ENCODE data around the gene TRIO. TPM values are rescaled to one million over a fixed set of nuclear protein-coding genes. Genes with fewer than 3 reads are reported as not detected.

The TRIO gene
- total RNA-seq, 2 experiments from 2014 or later: 9.2 to 11.3 TPM

DNA sequence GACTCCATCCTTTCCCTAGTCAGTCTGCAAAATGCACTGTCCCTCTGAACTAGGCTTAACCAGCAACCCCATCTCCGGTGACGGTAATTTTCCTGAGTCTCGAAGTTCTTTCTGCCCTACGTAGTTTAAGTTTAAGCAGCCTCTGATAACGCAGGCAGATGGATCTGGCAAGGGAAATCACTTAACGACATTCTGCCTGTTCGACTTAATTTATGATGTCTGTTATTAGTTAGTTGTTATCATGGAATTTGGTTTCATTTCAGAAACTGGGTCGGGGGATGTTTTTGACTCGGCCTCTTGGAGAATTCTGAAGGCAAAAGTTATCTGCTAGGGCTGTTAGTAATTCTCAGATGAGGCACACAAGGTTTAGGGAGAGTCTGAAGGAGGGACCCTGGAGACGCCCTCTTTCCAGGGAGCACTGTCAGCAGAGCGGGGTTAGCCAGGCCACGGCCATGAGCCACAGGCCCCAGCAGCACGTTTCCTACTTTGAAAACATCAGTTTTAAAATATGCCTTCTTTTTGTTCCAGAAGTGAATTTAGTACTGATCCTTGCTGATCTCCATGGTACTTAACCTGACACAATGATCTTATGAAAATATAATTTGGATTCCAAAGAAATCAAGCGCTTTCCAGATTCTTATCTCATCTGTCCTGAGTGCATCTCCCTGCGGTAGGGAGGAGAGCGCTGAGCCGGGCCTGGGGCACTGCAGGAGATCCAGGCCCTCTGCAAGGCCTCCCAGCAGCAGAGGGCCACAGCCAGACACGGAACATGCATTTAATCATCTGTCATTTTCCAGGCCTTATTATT lies 267.5 kb downstream of the TRIO start:
- DNase-seq (no peak), ATAC-seq (no peak)
- no peaks in the 10 kb centered on the region for H3K36me3 Mint-ChIP-seq (ENCODE audit: low read depth)
- H3K27ac Mint-ChIP-seq: no peak overlapping the region
- ChIA-PET CTCF (interaction anchor here (0.7 to 1.0 kb wide), 3 partner anchors 131 to 460 kb away, joined by 3 to 4 read pairs (median 4); no protein-coding TSS in a partner anchor), POLR2A (no interaction called here)
- no peaks in the 10 kb centered on the region for H3K9me3 Mint-ChIP-seq (ENCODE audit: low read depth)
- H3K27me3 Mint-ChIP-seq: no peaks in the 10 kb centered on the region
- intact Hi-C loops (cut with DNase I, micrococcal nuclease): loop anchor here (5.0 to 10.0 kb wide), 6 partner anchors 172 to 512 kb away; partner anchors contain the start of genes ANKH (in 1 of the 2), OTULINL (in 1 of the 2) and TRIO (in 1 of the 2)
- H3K4me3 Mint-ChIP-seq: no peak overlapping the region
- H3K4me1 Mint-ChIP-seq: peaks cover 30% of the 10 kb centered on the region

GRCh38 chr5:14411216-14411615 lies 268.1 kb downstream of the TRIO start:
- POLR2A ChIA-PET: interaction anchor here (0.7 kb wide), 1 partner anchor 429 kb away, joined by 3 read pairs; no protein-coding TSS in a partner anchor
- Mint-ChIP-seq H3K4me3 (no peak overlapping the region), H3K4me1 (peaks cover 36% of the 10 kb centered on the region), H3K27me3 (no peaks in the 10 kb centered on the region), H3K27ac (no peak overlapping the region), H3K36me3 (ENCODE audit: low read depth) (no peaks in the 10 kb centered on the region), H3K9me3 (ENCODE audit: low read depth) (no peaks in the 10 kb centered on the region)
- CTCF ChIA-PET: interaction anchor here (0.7 to 1.0 kb wide), 3 partner anchors 131 to 459 kb away, joined by 3 to 4 read pairs (median 4); no protein-coding TSS in a partner anchor
- intact Hi-C loops (cut with DNase I, micrococcal nuclease): loop anchor here (5.0 to 10.0 kb wide), 6 partner anchors 171 to 511 kb away; partner anchors contain the start of genes ANKH (in 1 of the 2), OTULINL (in 1 of the 2) and TRIO (in 1 of the 2)
- ATAC-seq (no peak), DNase-seq (no peak)

- Mint-ChIP-seq H3K4me1 (peaks cover 54% of the 10 kb centered on the region), H3K4me3 (peak overlapping the region; percentile 44), H3K27me3 (peaks cover 3% of the 10 kb centered on the region), H3K9me3 (ENCODE audit: low read depth) (no peaks in the 10 kb centered on the region), H3K27ac (peak overlapping the region; percentile 92), H3K36me3 (ENCODE audit: low read depth) (no peaks in the 10 kb centered on the region)
- ChIA-PET CTCF (interaction anchor here (0.7 to 1.6 kb wide), 6 partner anchors 8 to 235 kb away, joined by 3 to 7 read pairs (median 4); no protein-coding TSS in a partner anchor), POLR2A (interaction anchor here (1.4 kb wide), 1 partner anchor 25 kb away, joined by 3 read pairs; no protein-coding TSS in a partner anchor)
- intact Hi-C loops (cut with DNase I, micrococcal nuclease): loop anchor here (1.0 to 10.0 kb wide), 7 partner anchors 11 to 509 kb away; partner anchors contain the start of genes ANKH (in 1 of the 2), OTULINL (in 1 of the 2) and TRIO (in 1 of the 2)
- ATAC-seq (peak; percentile 55), DNase-seq (peak; percentile 73)
These were observed 270.2 kb downstream of the TRIO start for GRCh38 chr5:14413331-14413750.

GRCh38 chr5:14414007-14414406 lies 270.9 kb downstream of the TRIO start:
- peak overlapping the region; percentile 92 for H3K27ac Mint-ChIP-seq
- H3K9me3 Mint-ChIP-seq (ENCODE audit: low read depth): no peaks in the 10 kb centered on the region
- DNase-seq: no peak
- H3K27me3 Mint-ChIP-seq: peaks cover 4% of the 10 kb centered on the region
- peaks cover 54% of the 10 kb centered on the region for H3K4me1 Mint-ChIP-seq
- intact Hi-C loops (cut with DNase I, micrococcal nuclease): loop anchor here (2.0 to 10.0 kb wide), 8 partner anchors 168 to 508 kb away; partner anchors contain the start of genes ANKH (in 1 of the 2), OTULINL (in 1 of the 2) and TRIO (in 1 of the 2)
- ChIA-PET POLR2A (interaction anchor here (0.6 to 1.4 kb wide), 2 partner anchors 24 to 267 kb away, joined by 3 read pairs; no protein-coding TSS in a partner anchor), CTCF (interaction anchor here (1.1 to 1.6 kb wide), 6 partner anchors 14 to 235 kb away, joined by 3 to 7 read pairs (median 4); no protein-coding TSS in a partner anchor)
- peak overlapping the region; percentile 44 for H3K4me3 Mint-ChIP-seq
- no peaks in the 10 kb centered on the region for H3K36me3 Mint-ChIP-seq (ENCODE audit: low read depth)
- no peak for ATAC-seq

- H3K36me3 Mint-ChIP-seq (ENCODE audit: low read depth): no peaks in the 10 kb centered on the region
- H3K27ac Mint-ChIP-seq: peak overlapping the region; percentile 92
- peaks cover 53% of the 10 kb centered on the region for H3K4me1 Mint-ChIP-seq
- POLR2A ChIA-PET: no interaction called here
- intact Hi-C loops (cut with DNase I, micrococcal nuclease): loop anchor here (1.0 to 10.0 kb wide), 14 partner anchors 23 to 508 kb away; partner anchors contain the start of genes OTULINL (in 2 of the 2), ANKH (in 1 of the 2), OTULIN (in 1 of the 2) and TRIO (in 1 of the 2)
- H3K4me3 Mint-ChIP-seq: peak overlapping the region; percentile 44
- H3K27me3 Mint-ChIP-seq: peaks cover 4% of the 10 kb centered on the region
- no peaks in the 10 kb centered on the region for H3K9me3 Mint-ChIP-seq (ENCODE audit: low read depth)
- ATAC-seq (no peak), DNase-seq (no peak)
- CTCF ChIA-PET: interaction anchor here (0.5 to 1.6 kb wide), 5 partner anchors 15 to 451 kb away, joined by 3 to 6 read pairs (median 3); no protein-coding TSS in a partner anchor
These were observed 271.5 kb downstream of the TRIO start for GRCh38 chr5:14414656-14415023.

DNA sequence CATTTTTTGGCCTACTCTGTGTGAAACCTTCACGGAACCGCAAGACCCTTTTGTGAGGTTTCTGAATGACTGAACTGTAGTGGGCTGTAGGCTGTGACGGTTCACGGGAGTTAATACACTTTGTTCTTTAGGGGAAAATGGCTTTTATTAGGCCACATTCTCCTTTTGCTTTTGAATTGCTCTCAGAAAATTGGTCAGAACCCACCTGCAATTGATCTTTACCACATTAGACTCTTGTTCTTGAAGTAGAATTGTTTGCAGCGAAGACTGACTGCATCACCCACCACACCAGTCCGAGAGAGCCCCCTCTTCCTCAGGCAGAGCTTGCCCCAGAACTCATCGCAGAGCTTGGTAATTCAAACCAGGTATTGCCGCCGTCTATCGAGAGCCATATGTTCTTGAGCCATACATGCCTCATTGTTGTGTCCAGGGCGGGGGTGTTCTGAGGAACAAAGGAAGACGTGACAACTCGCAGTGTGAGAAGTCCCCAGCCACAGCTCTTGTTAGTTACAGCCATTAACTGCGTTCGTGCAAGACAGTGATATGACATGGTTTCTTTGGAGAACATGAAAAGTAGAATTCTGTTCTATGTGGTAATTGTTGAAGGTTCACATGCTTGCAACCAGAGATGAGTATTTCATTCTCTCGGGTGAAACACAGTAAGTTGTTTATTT lies 272.0 kb downstream of the TRIO start:
- ATAC-seq: peak; percentile 48
- H3K4me1 Mint-ChIP-seq: peaks cover 53% of the 10 kb centered on the region
- H3K36me3 Mint-ChIP-seq (ENCODE audit: low read depth): peaks cover under 1% of the 10 kb centered on the region
- H3K27ac Mint-ChIP-seq: peak overlapping the region; percentile 92
- H3K27me3 Mint-ChIP-seq: peaks cover 4% of the 10 kb centered on the region
- peak; percentile 63 for DNase-seq
- H3K4me3 Mint-ChIP-seq: peak overlapping the region; percentile 44
- POLR2A ChIA-PET: no interaction called here
- intact Hi-C loops (cut with DNase I, micrococcal nuclease): loop anchor here (1.0 to 10.0 kb wide), 9 partner anchors 22 to 400 kb away; partner anchors contain the start of genes OTULIN (in 1 of the 2) and OTULINL (in 1 of the 2)
- no peaks in the 10 kb centered on the region for H3K9me3 Mint-ChIP-seq (ENCODE audit: low read depth)
- CTCF ChIA-PET: interaction anchor here (0.5 to 1.3 kb wide), 4 partner anchors 15 to 450 kb away, joined by 3 to 6 read pairs (median 3); no protein-coding TSS in a partner anchor

DNA sequence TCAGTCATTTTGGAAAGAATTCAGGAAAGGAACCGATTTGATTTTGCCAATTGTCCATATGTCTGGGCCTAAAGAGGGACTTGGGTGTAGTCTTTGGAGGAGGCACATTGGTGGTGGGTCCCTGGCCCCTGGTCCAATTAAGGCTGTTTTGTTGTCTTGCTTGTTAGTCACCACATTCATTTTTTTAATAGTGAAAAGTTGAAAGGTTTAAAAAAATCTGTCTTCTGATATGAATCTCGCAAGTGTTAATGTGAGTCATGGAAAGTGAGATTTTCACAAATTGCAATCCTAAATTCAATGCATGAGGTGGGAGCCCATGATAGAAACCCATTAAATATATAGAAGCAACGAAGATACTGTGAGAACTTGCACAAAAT lies 272.5 kb downstream of the TRIO start:
- intact Hi-C loops (cut with DNase I, micrococcal nuclease): loop anchor here (1.0 to 10.0 kb wide), 10 partner anchors 22 to 399 kb away; partner anchors contain the start of genes OTULIN (in 1 of the 2) and OTULINL (in 1 of the 2)
- ATAC-seq (peak; percentile 47), DNase-seq (peak; percentile 49)
- peak overlapping the region; percentile 44 for H3K4me3 Mint-ChIP-seq
- CTCF ChIA-PET: interaction anchor here (1.1 kb wide), 1 partner anchor 16 kb away, joined by 3 read pairs; no protein-coding TSS in a partner anchor
- POLR2A ChIA-PET: no interaction called here
- peaks cover 53% of the 10 kb centered on the region for H3K4me1 Mint-ChIP-seq
- no peaks in the 10 kb centered on the region for H3K9me3 Mint-ChIP-seq (ENCODE audit: low read depth)
- peaks cover 4% of the 10 kb centered on the region for H3K27me3 Mint-ChIP-seq
- peak overlapping the region; percentile 92 for H3K27ac Mint-ChIP-seq
- peaks cover 2% of the 10 kb centered on the region for H3K36me3 Mint-ChIP-seq (ENCODE audit: low read depth)

DNA sequence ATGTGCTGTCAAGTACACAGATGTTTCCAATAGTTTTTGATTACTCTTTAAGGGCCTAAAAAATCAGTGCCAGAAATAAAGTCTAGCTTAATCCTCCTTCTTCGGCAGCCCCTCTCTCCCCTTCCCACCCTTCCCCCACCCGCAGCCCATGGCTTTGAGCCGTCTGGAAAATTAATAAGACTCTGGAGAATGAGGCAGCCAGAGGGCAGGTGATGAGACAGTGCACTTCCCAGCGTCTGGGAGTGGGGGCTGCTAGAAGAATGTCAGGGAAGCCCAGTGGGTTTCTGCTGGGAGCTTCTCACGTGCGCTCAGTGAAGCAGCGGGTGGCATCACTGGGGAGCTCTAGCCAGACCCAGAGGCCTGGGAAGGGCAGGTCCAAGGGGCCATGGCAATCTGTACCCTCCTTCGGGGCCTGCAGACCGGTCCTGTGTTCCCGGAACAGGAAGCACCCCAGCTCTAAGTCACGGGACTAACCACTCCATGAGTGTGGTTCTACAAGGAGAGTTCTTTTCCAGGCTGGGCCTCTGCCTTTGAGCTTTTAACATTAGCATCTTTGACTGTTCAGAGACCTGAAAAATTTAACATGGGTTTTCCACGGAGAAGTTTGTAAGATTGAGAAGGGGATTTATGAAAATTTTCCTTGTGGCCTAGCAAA lies 273.6 kb downstream of the TRIO start:
- POLR2A ChIA-PET: no interaction called here
- Mint-ChIP-seq H3K27me3 (peaks cover 4% of the 10 kb centered on the region), H3K9me3 (ENCODE audit: low read depth) (no peaks in the 10 kb centered on the region), H3K27ac (peak overlapping the region; percentile 43), H3K36me3 (ENCODE audit: low read depth) (peaks cover 2% of the 10 kb centered on the region), H3K4me1 (peaks cover 53% of the 10 kb centered on the region), H3K4me3 (no peak overlapping the region)
- DNase-seq: no peak
- ATAC-seq: no peak
- CTCF ChIA-PET: interaction anchor here (0.7 to 1.0 kb wide), 2 partner anchors 165 to 232 kb away, joined by 3 to 6 read pairs; no protein-coding TSS in a partner anchor
- intact Hi-C loops (cut with DNase I, micrococcal nuclease): loop anchor here (1.0 to 10.0 kb wide), 5 partner anchors 21 to 398 kb away; no protein-coding TSS in a partner anchor

DNA sequence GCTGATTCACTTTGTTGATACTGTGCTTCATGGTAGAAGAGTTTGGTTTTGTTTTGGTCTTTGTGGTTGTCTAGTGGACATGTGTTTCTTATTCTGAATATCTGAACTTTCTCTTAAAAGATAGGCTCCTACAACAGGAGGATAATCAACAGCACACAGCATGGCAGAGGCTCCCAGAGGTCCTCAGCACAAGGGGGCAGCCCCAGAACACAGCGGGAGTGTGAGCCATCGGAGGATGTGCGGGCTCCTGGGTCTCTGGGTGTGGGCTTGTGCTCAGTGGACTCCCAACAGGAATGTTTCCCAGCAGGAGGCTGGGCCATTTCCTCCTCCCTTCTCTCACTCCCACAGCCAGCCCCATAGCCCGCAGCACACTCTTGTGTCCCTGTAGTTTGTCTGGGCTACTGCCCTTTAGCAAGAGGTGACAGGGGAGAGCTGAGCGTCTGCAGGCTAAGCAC lies 274.2 kb downstream of the TRIO start:
- Mint-ChIP-seq H3K9me3 (ENCODE audit: low read depth) (no peaks in the 10 kb centered on the region), H3K4me1 (peaks cover 53% of the 10 kb centered on the region), H3K27ac (peak overlapping the region; percentile 43), H3K36me3 (ENCODE audit: low read depth) (peaks cover 2% of the 10 kb centered on the region), H3K4me3 (no peak overlapping the region), H3K27me3 (peaks cover 4% of the 10 kb centered on the region)
- DNase-seq: no peak
- intact Hi-C loops (cut with DNase I, micrococcal nuclease): loop anchor here (2.0 to 10.0 kb wide), 4 partner anchors 61 to 397 kb away; no protein-coding TSS in a partner anchor
- POLR2A ChIA-PET: no interaction called here
- CTCF ChIA-PET: interaction anchor here (0.7 to 1.6 kb wide), 3 partner anchors 165 to 231 kb away, joined by 3 to 9 read pairs (median 6); no protein-coding TSS in a partner anchor
- no peak for ATAC-seq
